PC-9 (cell line): ENCODE data around the gene TUBB2B.

ENCODE experiments used
- EZH2 ChIP-seq: fragments of 200-600 bp; sonication (generic); IDR thresholded peaks from 2 replicates; pipeline ENCODE4 v1.8.0; 2017; ENCODE audit warnings: antibody characterized with exemption, low read depth
- TF ChIP-seq, protein P1 (sequence below): fragments of 200-600 bp; sonication (generic); conservative IDR thresholded peaks from 2 replicates; pipeline ENCODE4 v1.6.1; 2017; ENCODE audit warnings: mixed run types, antibody characterized with exemption, mild to moderate bottlenecking, moderate library complexity

- TF ChIP-seq, protein P1, sequence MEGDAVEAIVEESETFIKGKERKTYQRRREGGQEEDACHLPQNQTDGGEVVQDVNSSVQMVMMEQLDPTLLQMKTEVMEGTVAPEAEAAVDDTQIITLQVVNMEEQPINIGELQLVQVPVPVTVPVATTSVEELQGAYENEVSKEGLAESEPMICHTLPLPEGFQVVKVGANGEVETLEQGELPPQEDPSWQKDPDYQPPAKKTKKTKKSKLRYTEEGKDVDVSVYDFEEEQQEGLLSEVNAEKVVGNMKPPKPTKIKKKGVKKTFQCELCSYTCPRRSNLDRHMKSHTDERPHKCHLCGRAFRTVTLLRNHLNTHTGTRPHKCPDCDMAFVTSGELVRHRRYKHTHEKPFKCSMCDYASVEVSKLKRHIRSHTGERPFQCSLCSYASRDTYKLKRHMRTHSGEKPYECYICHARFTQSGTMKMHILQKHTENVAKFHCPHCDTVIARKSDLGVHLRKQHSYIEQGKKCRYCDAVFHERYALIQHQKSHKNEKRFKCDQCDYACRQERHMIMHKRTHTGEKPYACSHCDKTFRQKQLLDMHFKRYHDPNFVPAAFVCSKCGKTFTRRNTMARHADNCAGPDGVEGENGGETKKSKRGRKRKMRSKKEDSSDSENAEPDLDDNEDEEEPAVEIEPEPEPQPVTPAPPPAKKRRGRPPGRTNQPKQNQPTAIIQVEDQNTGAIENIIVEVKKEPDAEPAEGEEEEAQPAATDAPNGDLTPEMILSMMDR = no peak
- TF ChIP-seq EZH2 = no peak
These were observed 31.6 kb downstream of the TUBB2B start for GRCh38 chr6:3195695-3196497.
